ENCODE results near the gene AREL1. TPM values are rescaled to one million over a fixed set of nuclear protein-coding genes. Genes with fewer than 3 reads are reported as not detected.

AREL1 gene
- total RNA-seq, 1 donor from 2014 or later, result 16.6 TPM

DNA sequence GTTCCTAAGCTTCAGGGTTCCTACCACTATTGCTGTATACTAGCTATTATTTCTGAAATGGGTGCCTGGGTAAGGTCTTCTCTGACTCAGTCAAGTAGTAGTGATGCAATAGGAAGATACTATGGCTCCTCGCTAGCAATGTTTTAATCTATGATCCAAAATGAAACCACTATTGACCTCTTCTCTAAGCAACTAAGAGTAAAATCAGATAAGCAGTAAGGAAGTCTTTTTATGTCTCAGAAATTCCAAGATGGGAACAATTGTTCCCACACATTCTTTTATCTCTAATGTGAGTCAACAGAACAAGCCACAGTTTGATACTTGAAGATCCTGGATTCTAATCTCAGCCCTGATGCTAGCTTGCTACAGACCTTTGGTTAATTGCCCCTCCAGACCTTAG lies 45.1 kb downstream of the AREL1 start:
- Histone ChIP-seq H3K4me3 (ENCODE audit: low read depth, low read length) (no peak overlapping the region), H3K27me3 (ENCODE audit: control insufficient read depth, insufficient read depth, low read length) (no peaks in the 10 kb centered on the region), H3K36me3 (ENCODE audit: control insufficient read depth, insufficient read depth, low read length) (peaks cover 21% of the 10 kb centered on the region)
- TF ChIP-seq, protein P1, sequence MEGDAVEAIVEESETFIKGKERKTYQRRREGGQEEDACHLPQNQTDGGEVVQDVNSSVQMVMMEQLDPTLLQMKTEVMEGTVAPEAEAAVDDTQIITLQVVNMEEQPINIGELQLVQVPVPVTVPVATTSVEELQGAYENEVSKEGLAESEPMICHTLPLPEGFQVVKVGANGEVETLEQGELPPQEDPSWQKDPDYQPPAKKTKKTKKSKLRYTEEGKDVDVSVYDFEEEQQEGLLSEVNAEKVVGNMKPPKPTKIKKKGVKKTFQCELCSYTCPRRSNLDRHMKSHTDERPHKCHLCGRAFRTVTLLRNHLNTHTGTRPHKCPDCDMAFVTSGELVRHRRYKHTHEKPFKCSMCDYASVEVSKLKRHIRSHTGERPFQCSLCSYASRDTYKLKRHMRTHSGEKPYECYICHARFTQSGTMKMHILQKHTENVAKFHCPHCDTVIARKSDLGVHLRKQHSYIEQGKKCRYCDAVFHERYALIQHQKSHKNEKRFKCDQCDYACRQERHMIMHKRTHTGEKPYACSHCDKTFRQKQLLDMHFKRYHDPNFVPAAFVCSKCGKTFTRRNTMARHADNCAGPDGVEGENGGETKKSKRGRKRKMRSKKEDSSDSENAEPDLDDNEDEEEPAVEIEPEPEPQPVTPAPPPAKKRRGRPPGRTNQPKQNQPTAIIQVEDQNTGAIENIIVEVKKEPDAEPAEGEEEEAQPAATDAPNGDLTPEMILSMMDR (IDR thresholded peaks at IDR 0.05; ENCODE audit: insufficient read depth, low read length, severe bottlenecking), result no peak
- no peak for DNase-seq (ENCODE audit: low read depth)
- FAIRE-seq, result no peak

DNA sequence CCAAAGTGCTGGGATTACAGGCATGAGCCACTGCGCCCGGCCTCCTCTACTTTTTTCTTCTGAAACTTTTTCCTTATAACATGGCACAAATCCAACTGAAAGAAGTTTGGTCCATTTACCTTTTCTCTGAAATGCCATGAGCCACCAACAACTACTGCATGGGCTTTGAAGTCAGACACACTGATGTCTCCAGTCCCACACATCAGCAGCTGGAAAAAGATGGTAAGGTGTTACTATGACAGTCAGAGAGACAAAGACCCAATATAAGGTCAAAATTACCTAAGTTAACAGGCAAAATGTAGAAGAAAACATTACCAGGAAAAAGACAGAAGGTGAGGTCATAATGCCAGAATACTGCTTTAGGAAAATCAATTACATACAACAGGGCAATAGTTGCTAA lies 48.2 kb downstream of the AREL1 start:
- FAIRE-seq, result no peak

DNA sequence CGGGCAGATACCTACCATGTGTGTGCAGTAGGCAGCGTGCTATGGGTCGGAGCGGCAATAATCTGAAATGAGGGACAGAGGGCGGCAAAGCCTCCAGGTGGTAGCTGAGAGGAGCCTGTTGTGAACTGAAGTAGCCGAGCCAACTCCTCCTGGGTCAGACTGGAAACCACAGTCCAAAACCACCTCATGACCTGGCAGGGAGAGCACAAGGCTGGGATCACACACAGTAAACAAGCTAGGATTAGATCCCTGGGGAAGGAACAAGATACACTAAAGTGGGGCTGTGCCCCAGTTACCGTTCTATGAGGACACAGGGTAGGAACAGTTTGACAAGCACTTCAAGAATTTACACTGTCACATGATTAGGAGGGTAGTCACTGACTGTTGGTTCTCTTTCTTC lies 49.0 kb downstream of the AREL1 start:
- Histone ChIP-seq H3K4me3 (ENCODE audit: low read depth, low read length) (no peak overlapping the region), H3K36me3 (ENCODE audit: control insufficient read depth, insufficient read depth, low read length) (peaks cover 13% of the 10 kb centered on the region), H3K27me3 (ENCODE audit: control insufficient read depth, insufficient read depth, low read length) (no peaks in the 10 kb centered on the region)
- TF ChIP-seq, protein P1 (IDR thresholded peaks at IDR 0.05; ENCODE audit: insufficient read depth, low read length, severe bottlenecking), result no peak
- FAIRE-seq (peak; percentile 13), DNase-seq (ENCODE audit: low read depth) (no peak)

More for the DNA sequence above, 48.2 kb downstream of the AREL1 start:
- Histone ChIP-seq H3K4me3 (ENCODE audit: low read depth, low read length) (no peak overlapping the region), H3K27me3 (ENCODE audit: control insufficient read depth, insufficient read depth, low read length) (no peaks in the 10 kb centered on the region), H3K36me3 (ENCODE audit: control insufficient read depth, insufficient read depth, low read length) (peaks cover 14% of the 10 kb centered on the region)
- TF ChIP-seq, protein P1 (IDR thresholded peaks at IDR 0.05; ENCODE audit: insufficient read depth, low read length, severe bottlenecking), result no peak
- DNase-seq (ENCODE audit: low read depth), result no peak

DNA sequence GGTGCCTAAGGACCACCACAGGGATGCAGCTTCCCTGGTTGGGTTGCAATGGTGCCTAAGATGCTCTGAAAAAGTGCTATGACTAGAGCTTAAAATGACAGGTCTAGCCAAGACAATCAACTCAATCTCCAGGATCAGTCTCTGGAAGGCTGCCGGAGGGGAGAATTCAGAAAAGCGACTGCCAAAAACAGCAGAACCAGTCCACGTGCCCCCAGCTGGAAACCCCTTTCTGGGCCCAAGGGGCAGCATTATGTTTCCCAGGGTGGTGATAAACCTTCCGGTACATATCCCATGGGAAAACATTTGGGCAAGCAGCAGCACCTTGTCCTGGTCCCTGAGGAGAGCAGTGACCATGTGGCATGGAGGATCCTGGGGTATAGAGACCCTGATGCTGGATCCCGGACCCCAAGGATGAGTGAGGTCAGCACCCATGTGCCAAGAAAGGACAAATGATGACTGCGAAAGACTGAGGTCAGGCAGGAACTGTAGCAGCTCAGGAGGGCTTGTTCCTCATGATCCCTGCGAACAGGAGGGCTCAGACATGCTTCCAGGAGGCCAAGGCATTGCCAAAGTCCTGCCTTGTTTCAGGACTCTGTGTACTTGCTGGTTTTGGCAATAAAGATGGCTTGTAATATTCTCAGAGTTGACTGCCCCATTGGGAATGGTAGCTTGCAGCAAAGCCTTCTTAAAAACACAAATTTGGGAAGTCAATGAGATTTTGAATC lies 51.0 kb downstream of the AREL1 start:
- Histone ChIP-seq H3K27me3 (ENCODE audit: control insufficient read depth, insufficient read depth, low read length) (no peaks in the 10 kb centered on the region), H3K4me3 (ENCODE audit: low read depth, low read length) (no peak overlapping the region), H3K36me3 (ENCODE audit: control insufficient read depth, insufficient read depth, low read length) (peaks cover 6% of the 10 kb centered on the region)
- TF ChIP-seq, protein P1 (IDR thresholded peaks at IDR 0.05; ENCODE audit: insufficient read depth, low read length, severe bottlenecking), result no peak
- FAIRE-seq (no peak), DNase-seq (ENCODE audit: low read depth) (no peak)

DNA sequence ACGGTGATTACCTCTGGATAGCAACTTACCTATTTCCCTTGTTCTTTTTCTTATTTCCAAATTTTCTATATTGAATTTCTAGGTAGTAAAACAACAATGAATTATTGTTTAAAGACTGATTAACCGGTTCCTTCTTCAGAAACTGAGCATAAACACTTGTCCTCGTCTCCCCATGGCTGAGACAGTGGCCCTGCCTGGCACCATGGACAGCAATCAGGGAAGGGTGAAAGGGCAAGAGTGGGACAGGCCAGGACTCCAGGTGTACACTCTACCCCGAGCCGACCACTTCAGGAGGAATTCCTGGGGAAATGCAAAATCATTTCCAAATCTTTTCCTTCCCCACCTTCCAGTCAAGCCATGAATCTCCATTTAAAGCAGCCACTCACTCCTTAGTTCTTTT lies 52.0 kb downstream of the AREL1 start:
- DNase-seq (ENCODE audit: low read depth) (no peak), FAIRE-seq (no peak)
- Histone ChIP-seq H3K4me3 (ENCODE audit: low read depth, low read length) (no peak overlapping the region), H3K36me3 (ENCODE audit: control insufficient read depth, insufficient read depth, low read length) (peaks cover 6% of the 10 kb centered on the region), H3K27me3 (ENCODE audit: control insufficient read depth, insufficient read depth, low read length) (no peaks in the 10 kb centered on the region)
- TF ChIP-seq, protein P1 (IDR thresholded peaks at IDR 0.05; ENCODE audit: insufficient read depth, low read length, severe bottlenecking), result no peak

DNA sequence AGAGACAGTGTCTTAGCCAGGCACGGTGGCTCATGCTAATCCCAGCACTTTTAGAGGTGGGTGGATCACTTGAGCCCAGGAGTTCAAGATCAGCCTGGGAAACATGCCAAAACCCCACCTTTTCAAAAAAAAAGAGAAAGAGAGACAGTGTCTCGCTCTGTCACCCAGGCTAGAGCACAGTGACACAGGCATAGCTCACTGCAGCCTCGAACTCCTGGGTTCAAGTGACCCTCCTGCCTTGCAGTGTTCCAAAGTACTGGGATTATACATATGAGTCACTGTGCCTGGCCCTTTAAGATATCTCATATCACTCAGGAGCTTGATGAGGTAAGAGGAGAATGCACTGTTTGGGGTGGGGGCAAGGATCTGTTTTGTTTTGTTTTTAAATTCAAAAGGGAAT lies 52.7 kb downstream of the AREL1 start:
- peaks cover 6% of the 10 kb centered on the region for H3K36me3 ChIP-seq (ENCODE audit: control insufficient read depth, insufficient read depth, low read length)
- DNase-seq (ENCODE audit: low read depth) (peak; percentile 34), FAIRE-seq (no peak)

More for the DNA sequence above, 52.7 kb downstream of the AREL1 start:
- H3K27me3 ChIP-seq (ENCODE audit: control insufficient read depth, insufficient read depth, low read length), result no peaks in the 10 kb centered on the region
- TF ChIP-seq, protein P1 (IDR thresholded peaks at IDR 0.05; ENCODE audit: insufficient read depth, low read length, severe bottlenecking), result no peak
- no peak overlapping the region for H3K4me3 ChIP-seq (ENCODE audit: low read depth, low read length)

Measured in bronchial epithelial cell (primary cell).